Measurements from ENCODE around the gene THEMIS. TPM values are rescaled to one million over a fixed set of nuclear protein-coding genes. Genes with fewer than 3 reads are reported as not detected.
"Not testable (repeated sequence)": the region's sequence is repeated elsewhere in the genome, so short reads cannot be mapped to it uniquely, and the experiment has no call there.

The THEMIS gene
- total and polyA plus RNA-seq, 10 of the 15 experiments (the other 5 are each of a cell fraction or from before 2014, with no cell fraction given): 0.06 to 1.5 (median 0.08) TPM; not detected in 6

DNA sequence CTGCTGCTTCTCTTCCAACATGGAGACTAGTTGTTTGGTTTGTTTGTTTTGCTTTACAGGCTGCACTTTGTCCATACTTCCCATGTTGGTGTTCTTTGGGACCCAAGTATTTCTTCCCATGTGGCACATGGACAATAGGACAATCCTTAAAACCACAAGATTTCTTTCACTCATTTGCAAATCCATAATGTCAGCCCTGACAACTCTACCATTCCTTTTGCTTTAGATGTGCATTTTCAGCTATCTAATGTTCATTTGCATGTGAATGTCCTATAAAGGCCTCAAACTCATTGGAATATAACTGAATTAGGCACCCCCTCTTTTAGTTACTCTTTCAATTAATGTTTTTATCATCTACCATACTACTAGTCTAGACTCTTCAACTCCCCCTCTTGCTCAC, 16.7 kb downstream of the THEMIS start (continued):
- TF ChIP-seq JUND (IDR thresholded peaks at IDR 0.05; ENCODE audit: low read depth, low read length): no peak
- no peak for TF ChIP-seq NR2F1 (conservative IDR thresholded peaks at IDR 0.05)
- no peak for TF ChIP-seq RELA (IDR thresholded peaks at IDR 0.05; ENCODE audit: borderline replicate concordance, partially characterized antibody)
- no peak for TF ChIP-seq ZNF274 (IDR thresholded peaks at IDR 0.05; ENCODE audit: insufficient read depth, insufficient read length)
- TF ChIP-seq, protein P1, sequence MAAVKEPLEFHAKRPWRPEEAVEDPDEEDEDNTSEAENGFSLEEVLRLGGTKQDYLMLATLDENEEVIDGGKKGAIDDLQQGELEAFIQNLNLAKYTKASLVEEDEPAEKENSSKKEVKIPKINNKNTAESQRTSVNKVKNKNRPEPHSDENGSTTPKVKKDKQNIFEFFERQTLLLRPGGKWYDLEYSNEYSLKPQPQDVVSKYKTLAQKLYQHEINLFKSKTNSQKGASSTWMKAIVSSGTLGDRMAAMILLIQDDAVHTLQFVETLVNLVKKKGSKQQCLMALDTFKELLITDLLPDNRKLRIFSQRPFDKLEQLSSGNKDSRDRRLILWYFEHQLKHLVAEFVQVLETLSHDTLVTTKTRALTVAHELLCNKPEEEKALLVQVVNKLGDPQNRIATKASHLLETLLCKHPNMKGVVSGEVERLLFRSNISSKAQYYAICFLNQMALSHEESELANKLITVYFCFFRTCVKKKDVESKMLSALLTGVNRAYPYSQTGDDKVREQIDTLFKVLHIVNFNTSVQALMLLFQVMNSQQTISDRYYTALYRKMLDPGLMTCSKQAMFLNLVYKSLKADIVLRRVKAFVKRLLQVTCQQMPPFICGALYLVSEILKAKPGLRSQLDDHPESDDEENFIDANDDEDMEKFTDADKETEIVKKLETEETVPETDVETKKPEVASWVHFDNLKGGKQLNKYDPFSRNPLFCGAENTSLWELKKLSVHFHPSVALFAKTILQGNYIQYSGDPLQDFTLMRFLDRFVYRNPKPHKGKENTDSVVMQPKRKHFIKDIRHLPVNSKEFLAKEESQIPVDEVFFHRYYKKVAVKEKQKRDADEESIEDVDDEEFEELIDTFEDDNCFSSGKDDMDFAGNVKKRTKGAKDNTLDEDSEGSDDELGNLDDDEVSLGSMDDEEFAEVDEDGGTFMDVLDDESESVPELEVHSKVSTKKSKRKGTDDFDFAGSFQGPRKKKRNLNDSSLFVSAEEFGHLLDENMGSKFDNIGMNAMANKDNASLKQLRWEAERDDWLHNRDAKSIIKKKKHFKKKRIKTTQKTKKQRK (IDR thresholded peaks at IDR 0.05; ENCODE audit: low read depth, low read length): no peak
- TF ChIP-seq NFYA (IDR thresholded peaks at IDR 0.05; ENCODE audit: borderline replicate concordance, low read depth, low read length): no peak
- no peak for TF ChIP-seq ZNF217 (IDR thresholded peaks at IDR 0.05)
- no peak for TF ChIP-seq CBFB (IDR thresholded peaks at IDR 0.05; ENCODE audit: low read depth)
- TF ChIP-seq HDAC6 (IDR thresholded peaks at IDR 0.05; ENCODE audit: unreplicated experiment): no peak

DNA sequence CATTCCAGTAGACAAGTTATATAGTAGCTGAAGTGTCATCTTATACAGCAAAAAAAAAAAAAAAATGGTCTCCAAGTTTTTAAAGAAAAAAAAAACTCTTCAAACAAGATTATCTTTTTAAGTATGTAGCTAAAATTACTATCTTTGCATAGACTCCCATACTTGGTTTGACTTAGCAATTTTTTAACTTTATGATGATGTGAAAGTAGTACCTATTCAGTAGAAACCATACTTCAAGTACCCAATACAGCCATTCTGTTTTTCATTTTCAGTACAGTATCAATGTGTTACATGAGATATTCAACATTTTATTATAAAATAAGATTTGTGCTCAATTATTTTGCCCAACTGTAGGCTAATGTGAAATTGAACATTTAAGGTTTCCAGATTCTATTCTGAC, 18.9 kb downstream of the THEMIS start:
- ChIA-PET SMC1A (ENCODE audit: uncharacterized antibody, unreplicated experiment) (interaction anchor here (1.1 kb wide), 1 partner anchor 213 kb away, joined by 3 read pairs; no protein-coding TSS in a partner anchor), POLR2A (interaction anchor here (1.0 kb wide), 1 partner anchor 21 kb away, joined by 5 read pairs; no protein-coding TSS in a partner anchor), RAD21 (ENCODE audit: unreplicated experiment) (interaction anchor here (0.6 to 1.1 kb wide), 2 partner anchors 27 to 357 kb away, joined by 3 read pairs; no protein-coding TSS in a partner anchor)
- H3K4me1 ChIP-seq (ENCODE audit: control insufficient read depth, insufficient read depth, low read length); in situ Hi-C loops (cut with MboI); H3K36me3 ChIP-seq (ENCODE audit: control insufficient read depth in 2 of 2, insufficient read depth in 2 of 2, low read length in 1 of 2); H2AFZ ChIP-seq (ENCODE audit: control insufficient read depth, low read depth, low read length); CTCF ChIA-PET; H3K9ac ChIP-seq (ENCODE audit: control insufficient read depth, insufficient read depth, low read length); BruUV-seq (replicated peaks); intact Hi-C loops (cut with micrococcal nuclease; ENCODE audit: unreplicated experiment); FAIRE-seq; H4K20me1 ChIP-seq (ENCODE audit: control insufficient read depth, insufficient read depth); H3K79me2 ChIP-seq (ENCODE audit: control insufficient read depth, insufficient read depth, low read length); H3K9me3 ChIP-seq (replicated peaks; ENCODE audit: control insufficient read depth, insufficient read depth, low read length); H3K27ac ChIP-seq (ENCODE audit: control insufficient read depth, insufficient read depth); H3K27me3 ChIP-seq (replicated peaks in 1 of 2; ENCODE audit: control insufficient read depth in 2 of 2, insufficient read depth in 2 of 2, low read length in 1 of 2); H3K4me2 ChIP-seq (ENCODE audit: control insufficient read depth, insufficient read depth); H3K4me3 ChIP-seq; DNase-seq (ENCODE audit: low read depth, low spot score): not testable (repeated sequence)
- peak; percentile 63 for ATAC-seq

All from GM12878 (cell line).